T-helper 1 cell (primary cell): Measurements from ENCODE around the gene HUS1.
"Not testable (repeated sequence)": the region's sequence is repeated elsewhere in the genome, so short reads cannot be mapped to it uniquely, and the experiment has no call there.

Experiments
- DNase-seq, 5 donors: peaks; one replicate each; pipeline ENCODE4 v3.0.0-alpha.2; 2012 to 2020

HUS1 gene

DNA sequence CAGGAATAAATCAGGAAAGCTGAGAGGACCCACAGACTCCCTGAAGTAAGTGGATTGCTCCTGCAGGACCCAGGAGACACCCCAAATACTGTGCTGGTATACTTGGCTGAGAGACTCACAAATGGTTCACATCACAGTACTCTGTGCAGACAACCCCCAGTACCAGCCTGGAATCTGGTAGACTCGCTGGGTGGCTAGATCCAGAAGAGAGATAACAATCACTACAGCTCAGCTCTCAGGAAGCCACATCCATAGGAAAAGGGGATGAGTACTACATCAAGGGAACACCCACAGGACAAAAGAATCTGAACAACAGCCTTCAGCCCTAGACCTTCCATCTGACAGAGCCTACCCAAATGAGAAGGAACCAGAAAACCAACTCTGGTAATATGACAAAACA lies 62.9 kb downstream of the HUS1 start:
- not testable (repeated sequence) for DNase-seq

DNA sequence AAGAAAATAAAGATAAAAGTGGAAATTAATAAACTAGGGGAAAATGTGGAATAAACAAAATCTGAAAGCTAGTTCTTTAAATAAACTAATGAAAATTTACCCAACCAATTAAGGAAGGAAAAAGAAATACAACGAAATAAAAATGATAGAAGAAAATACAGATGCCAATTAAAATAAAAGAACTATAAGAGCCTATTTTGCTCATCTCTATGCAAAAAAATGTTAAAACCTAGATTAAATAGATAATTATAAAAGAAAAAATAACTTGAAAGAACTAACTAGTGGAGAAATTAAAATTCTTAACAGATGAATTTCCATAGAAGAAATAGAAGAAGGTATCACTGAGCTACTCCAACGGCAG lies 63.8 kb downstream of the HUS1 start:
- no peak for DNase-seq

DNA sequence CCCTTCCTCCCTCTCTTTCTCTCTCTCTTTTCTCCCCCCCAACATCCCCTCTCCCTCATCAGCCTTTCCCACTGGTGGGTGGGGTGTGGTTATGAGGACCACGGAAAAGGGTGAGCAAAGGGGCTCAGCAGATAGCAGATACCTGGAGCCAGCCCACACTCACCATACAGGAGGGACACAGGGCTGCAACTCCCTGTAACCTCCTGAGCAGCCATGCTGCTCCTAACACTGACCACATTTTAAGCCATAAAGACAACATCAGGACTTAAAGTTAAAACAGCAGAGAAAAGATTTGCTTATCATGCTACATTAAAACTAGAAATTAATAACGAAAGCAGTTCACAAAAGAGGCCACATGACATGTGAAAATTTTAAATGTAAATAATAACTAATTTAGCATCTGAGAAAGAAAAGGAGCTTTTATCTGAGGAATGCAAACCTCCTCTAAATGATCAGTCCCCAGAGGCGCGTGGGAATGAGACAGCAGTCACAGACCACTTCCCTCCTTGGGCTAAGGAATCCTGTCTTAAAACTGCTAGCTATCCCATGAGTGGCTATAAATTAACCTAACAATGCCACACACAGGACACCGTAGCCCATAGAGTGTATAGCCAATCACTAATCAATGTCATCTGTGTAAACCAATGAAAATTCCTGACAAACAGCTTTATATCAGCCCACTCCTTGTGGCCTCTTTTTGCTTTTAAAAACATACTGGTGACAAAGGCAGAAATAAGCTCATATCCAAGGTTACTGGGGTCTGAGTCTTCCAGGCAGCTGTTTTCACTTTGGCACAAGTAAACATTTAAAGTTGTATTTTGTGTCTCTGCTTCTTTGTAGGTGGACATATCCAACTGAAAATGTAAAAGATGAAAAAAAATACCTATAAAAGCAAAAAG lies 64.4 kb downstream of the HUS1 start:
- DNase-seq, result no peak
